ENCODE data around the gene SIRPB2.

GRCh38 chr20:1489764-1490436, 1.3 kb downstream of the SIRPB2 start:
- TF ChIP-seq, protein P1, sequence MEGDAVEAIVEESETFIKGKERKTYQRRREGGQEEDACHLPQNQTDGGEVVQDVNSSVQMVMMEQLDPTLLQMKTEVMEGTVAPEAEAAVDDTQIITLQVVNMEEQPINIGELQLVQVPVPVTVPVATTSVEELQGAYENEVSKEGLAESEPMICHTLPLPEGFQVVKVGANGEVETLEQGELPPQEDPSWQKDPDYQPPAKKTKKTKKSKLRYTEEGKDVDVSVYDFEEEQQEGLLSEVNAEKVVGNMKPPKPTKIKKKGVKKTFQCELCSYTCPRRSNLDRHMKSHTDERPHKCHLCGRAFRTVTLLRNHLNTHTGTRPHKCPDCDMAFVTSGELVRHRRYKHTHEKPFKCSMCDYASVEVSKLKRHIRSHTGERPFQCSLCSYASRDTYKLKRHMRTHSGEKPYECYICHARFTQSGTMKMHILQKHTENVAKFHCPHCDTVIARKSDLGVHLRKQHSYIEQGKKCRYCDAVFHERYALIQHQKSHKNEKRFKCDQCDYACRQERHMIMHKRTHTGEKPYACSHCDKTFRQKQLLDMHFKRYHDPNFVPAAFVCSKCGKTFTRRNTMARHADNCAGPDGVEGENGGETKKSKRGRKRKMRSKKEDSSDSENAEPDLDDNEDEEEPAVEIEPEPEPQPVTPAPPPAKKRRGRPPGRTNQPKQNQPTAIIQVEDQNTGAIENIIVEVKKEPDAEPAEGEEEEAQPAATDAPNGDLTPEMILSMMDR (conservative IDR thresholded peaks at IDR 0.05; ENCODE audit: low read length): no peak
- no peak for TF ChIP-seq EZH2phosphoT487 (IDR thresholded peaks at IDR 0.05; ENCODE audit: borderline replicate concordance, low read depth, low read length)

Measured in OCI-LY7 (cell line).